Measurements from ENCODE around the gene IL25.

Gene IL25

GRCh38 chr14:23357261-23357660 lies 15.3 kb upstream of the IL25 start:
- no peaks in the 10 kb centered on the region for H3K4me1 ChIP-seq (ENCODE audit: insufficient read depth, low read length, poor library complexity, severe bottlenecking)
- H3K9me3 ChIP-seq (ENCODE audit: insufficient read depth, low read depth, low read length), result no peaks in the 10 kb centered on the region
- TF ChIP-seq, protein P1, sequence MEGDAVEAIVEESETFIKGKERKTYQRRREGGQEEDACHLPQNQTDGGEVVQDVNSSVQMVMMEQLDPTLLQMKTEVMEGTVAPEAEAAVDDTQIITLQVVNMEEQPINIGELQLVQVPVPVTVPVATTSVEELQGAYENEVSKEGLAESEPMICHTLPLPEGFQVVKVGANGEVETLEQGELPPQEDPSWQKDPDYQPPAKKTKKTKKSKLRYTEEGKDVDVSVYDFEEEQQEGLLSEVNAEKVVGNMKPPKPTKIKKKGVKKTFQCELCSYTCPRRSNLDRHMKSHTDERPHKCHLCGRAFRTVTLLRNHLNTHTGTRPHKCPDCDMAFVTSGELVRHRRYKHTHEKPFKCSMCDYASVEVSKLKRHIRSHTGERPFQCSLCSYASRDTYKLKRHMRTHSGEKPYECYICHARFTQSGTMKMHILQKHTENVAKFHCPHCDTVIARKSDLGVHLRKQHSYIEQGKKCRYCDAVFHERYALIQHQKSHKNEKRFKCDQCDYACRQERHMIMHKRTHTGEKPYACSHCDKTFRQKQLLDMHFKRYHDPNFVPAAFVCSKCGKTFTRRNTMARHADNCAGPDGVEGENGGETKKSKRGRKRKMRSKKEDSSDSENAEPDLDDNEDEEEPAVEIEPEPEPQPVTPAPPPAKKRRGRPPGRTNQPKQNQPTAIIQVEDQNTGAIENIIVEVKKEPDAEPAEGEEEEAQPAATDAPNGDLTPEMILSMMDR (conservative IDR thresholded peaks at IDR 0.05; ENCODE audit: low read length), result no peak
- TF ChIP-seq EZH2phosphoT487 (IDR thresholded peaks at IDR 0.05; ENCODE audit: borderline replicate concordance), result no peak
- no peaks in the 10 kb centered on the region for H4K20me1 ChIP-seq (ENCODE audit: insufficient read depth, low read length, poor library complexity, severe bottlenecking)
- H3K36me3 ChIP-seq (ENCODE audit: insufficient read depth, low read length), result no peaks in the 10 kb centered on the region
- no peak overlapping the region for H3K9ac ChIP-seq (ENCODE audit: low read depth, low read length, poor library complexity, severe bottlenecking)
- H3K4me2 ChIP-seq (ENCODE audit: low read depth, low read length, poor library complexity, severe bottlenecking), result no peak overlapping the region
- no peaks in the 10 kb centered on the region for H3K9me2 ChIP-seq (replicated peaks; ENCODE audit: low read depth, low read length)
- H3F3A ChIP-seq (ENCODE audit: low read depth), result no peaks in the 10 kb centered on the region
- H3K4me3 ChIP-seq (ENCODE audit: low read length, poor library complexity, severe bottlenecking), result no peak overlapping the region
- no peak overlapping the region for H2AFZ ChIP-seq (ENCODE audit: low read length)
- peaks cover 8% of the 10 kb centered on the region for H3K27me3 ChIP-seq (ENCODE audit: insufficient read depth, low read length, poor library complexity, severe bottlenecking)
- H3K79me2 ChIP-seq (ENCODE audit: insufficient read depth, low read length), result no peaks in the 10 kb centered on the region

DNA sequence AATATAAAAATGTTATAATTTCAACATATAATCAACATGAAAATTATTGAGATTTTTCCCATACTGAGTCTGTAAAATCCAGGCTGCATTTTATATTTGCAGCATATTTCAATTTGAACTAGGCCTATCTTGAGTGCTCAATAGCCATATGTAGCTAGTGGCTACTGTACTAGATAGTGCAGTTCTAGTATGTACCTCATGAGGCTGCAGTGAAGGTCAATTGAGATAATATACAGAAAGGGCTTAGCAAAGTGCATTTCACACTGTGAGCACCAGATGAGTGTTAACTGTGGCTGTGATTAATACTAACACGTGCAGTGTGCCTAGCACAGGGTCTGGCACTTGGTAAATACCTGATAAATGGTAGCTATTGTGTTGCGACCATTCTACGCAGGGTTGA lies 14.6 kb upstream of the IL25 start:
- no peaks in the 10 kb centered on the region for H3K9me3 ChIP-seq (ENCODE audit: insufficient read depth, low read depth, low read length)
- no peaks in the 10 kb centered on the region for H3K4me1 ChIP-seq (ENCODE audit: insufficient read depth, low read length, poor library complexity, severe bottlenecking)
- no peaks in the 10 kb centered on the region for H3K9me2 ChIP-seq (replicated peaks; ENCODE audit: low read depth, low read length)
- no peaks in the 10 kb centered on the region for H4K20me1 ChIP-seq (ENCODE audit: insufficient read depth, low read length, poor library complexity, severe bottlenecking)
- H3K27me3 ChIP-seq (ENCODE audit: insufficient read depth, low read length, poor library complexity, severe bottlenecking), result peaks cover under 1% of the 10 kb centered on the region
- H3K4me3 ChIP-seq (ENCODE audit: low read length, poor library complexity, severe bottlenecking), result no peak overlapping the region
- TF ChIP-seq EZH2phosphoT487 (IDR thresholded peaks at IDR 0.05; ENCODE audit: borderline replicate concordance), result no peak
- TF ChIP-seq, protein P1 (conservative IDR thresholded peaks at IDR 0.05; ENCODE audit: low read length), result no peak
- no peaks in the 10 kb centered on the region for H3F3A ChIP-seq (ENCODE audit: low read depth)
- no peak overlapping the region for H2AFZ ChIP-seq (ENCODE audit: low read length)
- H3K9ac ChIP-seq (ENCODE audit: low read depth, low read length, poor library complexity, severe bottlenecking), result no peak overlapping the region
- H3K79me2 ChIP-seq (ENCODE audit: insufficient read depth, low read length), result no peaks in the 10 kb centered on the region
- no peaks in the 10 kb centered on the region for H3K36me3 ChIP-seq (ENCODE audit: insufficient read depth, low read length)
- no peak overlapping the region for H3K4me2 ChIP-seq (ENCODE audit: low read depth, low read length, poor library complexity, severe bottlenecking)

DNA sequence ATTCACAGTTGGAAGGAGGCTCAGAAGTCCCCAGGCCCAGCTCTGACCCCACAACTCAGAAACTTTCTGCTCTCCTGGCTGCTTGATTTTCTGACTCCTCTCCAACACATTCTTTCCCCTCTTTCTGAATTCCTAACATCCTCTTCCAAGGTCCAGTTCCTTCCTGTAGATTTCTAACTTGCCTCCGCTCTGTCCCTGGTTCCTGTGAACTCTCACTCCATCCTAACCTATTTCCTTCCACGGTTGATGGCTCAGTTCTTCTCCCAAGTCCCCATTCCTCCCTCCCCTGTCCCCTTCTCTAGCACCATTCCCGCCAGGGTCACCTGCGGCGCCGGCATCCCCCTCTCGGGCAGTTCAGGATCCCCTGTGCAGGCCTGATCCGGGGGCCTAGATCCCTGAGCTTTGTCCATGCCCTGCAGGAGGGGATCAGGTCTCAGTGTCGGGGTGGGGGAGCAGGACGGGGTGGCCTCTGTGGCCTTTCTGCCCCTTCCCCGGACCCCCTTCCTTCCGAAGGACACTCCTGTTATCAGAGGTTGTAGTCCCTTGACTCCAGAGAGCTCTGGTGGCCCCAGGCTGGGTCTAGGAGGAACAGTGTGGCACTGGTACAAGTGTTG lies 13.9 kb upstream of the IL25 start:
- TF ChIP-seq EZH2phosphoT487 (IDR thresholded peaks at IDR 0.05; ENCODE audit: borderline replicate concordance), result no peak
- TF ChIP-seq, protein P1 (conservative IDR thresholded peaks at IDR 0.05; ENCODE audit: low read length), result no peak
- no peaks in the 10 kb centered on the region for H3K27me3 ChIP-seq (ENCODE audit: insufficient read depth, low read length, poor library complexity, severe bottlenecking)
- H3K36me3 ChIP-seq (ENCODE audit: insufficient read depth, low read length), result no peaks in the 10 kb centered on the region

More for the DNA sequence above, 13.9 kb upstream of the IL25 start:
- Histone ChIP-seq H3K4me2 (ENCODE audit: low read depth, low read length, poor library complexity, severe bottlenecking) (no peak overlapping the region), H3K4me1 (ENCODE audit: insufficient read depth, low read length, poor library complexity, severe bottlenecking) (no peaks in the 10 kb centered on the region), H3K9me3 (ENCODE audit: insufficient read depth, low read depth, low read length) (no peaks in the 10 kb centered on the region), H3K9ac (ENCODE audit: low read depth, low read length, poor library complexity, severe bottlenecking) (no peak overlapping the region), H3K4me3 (ENCODE audit: low read length, poor library complexity, severe bottlenecking) (no peak overlapping the region), H3F3A (ENCODE audit: low read depth) (no peaks in the 10 kb centered on the region), H4K20me1 (ENCODE audit: insufficient read depth, low read length, poor library complexity, severe bottlenecking) (no peaks in the 10 kb centered on the region), H3K9me2 (replicated peaks; ENCODE audit: low read depth, low read length) (no peaks in the 10 kb centered on the region), H2AFZ (ENCODE audit: low read length) (no peak overlapping the region), H3K79me2 (ENCODE audit: insufficient read depth, low read length) (no peaks in the 10 kb centered on the region)

All from Loucy (cell line).